ENCODE measurements around the gene RAVER2. TPM values are rescaled to one million over a fixed set of nuclear protein-coding genes. Genes with fewer than 3 reads are reported as not detected.

RAVER2 gene, protein sequence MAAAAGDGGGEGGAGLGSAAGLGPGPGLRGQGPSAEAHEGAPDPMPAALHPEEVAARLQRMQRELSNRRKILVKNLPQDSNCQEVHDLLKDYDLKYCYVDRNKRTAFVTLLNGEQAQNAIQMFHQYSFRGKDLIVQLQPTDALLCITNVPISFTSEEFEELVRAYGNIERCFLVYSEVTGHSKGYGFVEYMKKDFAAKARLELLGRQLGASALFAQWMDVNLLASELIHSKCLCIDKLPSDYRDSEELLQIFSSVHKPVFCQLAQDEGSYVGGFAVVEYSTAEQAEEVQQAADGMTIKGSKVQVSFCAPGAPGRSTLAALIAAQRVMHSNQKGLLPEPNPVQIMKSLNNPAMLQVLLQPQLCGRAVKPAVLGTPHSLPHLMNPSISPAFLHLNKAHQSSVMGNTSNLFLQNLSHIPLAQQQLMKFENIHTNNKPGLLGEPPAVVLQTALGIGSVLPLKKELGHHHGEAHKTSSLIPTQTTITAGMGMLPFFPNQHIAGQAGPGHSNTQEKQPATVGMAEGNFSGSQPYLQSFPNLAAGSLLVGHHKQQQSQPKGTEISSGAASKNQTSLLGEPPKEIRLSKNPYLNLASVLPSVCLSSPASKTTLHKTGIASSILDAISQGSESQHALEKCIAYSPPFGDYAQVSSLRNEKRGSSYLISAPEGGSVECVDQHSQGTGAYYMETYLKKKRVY
- 2.4 and 3.5 TPM in 2 replicates for total RNA-seq

DNA sequence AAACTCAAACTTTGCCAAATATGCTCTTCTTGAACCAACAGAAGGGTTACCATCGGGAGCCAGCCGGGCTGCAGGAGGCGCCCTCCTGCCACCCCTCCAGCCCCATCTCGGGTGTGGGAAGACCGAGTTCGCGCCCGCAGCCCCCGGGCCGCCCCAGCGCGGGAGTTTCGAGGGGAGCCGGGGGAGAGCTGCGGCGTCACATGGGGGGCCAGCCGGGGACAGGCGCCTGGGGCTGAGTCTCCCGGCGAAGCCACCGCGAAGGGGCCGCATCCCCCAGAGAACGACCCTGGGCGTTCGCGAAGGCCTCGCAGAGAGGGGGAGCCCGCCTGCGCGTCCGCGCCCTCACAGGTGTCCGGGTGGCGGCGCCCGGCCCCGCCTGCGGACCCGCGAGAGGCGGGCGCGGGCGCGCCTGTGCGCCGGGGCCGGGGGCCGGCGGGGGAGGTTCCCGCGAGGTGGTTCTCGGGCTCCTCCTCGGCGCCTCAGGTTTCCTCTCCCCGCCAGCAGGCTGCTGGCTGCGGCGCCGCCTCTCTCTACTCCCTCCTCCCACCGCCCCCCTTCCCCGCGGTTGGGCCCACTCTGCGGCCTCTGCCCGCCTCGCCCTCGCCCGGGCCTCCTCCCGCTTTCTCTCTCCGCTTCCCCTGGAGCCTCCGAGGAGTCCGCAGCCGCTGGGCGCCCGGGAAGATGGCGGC is at the start of gene RAVER2:
Gene RAVER2, plus strand, starts transcription at position 584 of the 689 bp plus-strand sequence. Its CDS starts 98 bp downstream, at position 682.

Other genes starting within 250 kb of the RAVER2 start
- 111 and 164 TPM in 2 replicates for gene JAK1, start 221.5 kb downstream of the RAVER2 start, total RNA-seq